HL-60 (cell line): ENCODE data around the gene QSOX2.

Experiments used
- DNase-seq, 2 experiments: peaks; one replicate each; pipeline ENCODE4 v3.0.0-alpha.2; 2010 to 2020; ENCODE audit warnings: low read depth in 1 of 2, low spot score in 1 of 2
- H3K27ac ChIP-seq: fragments of 250-450 bp; sonication (Bioruptor Pico); replicated peaks from 2 replicates; pipeline ENCODE4 v1.5.1; 2020; ENCODE audit warnings: mild to moderate bottlenecking, moderate library complexity
- H3K27me3 ChIP-seq: fragments of 250-450 bp; sonication (Bioruptor Pico); 2 replicates; pipeline ENCODE4 v1.5.1; 2021; ENCODE audit warnings: mild to moderate bottlenecking, moderate library complexity; ENCODE audit not compliant: insufficient read depth, poor library complexity, severe bottlenecking
- H3K4me3 ChIP-seq: replicated peaks from 2 replicates; pipeline ENCODE4 v1.5.1; 2011; ENCODE audit warnings: mild to moderate bottlenecking, control low read depth, low read length; ENCODE audit not compliant: insufficient read depth
- CTCF ChIP-seq: IDR thresholded peaks from one replicate; pipeline ENCODE4 v1.5.1; 2011; ENCODE audit warnings: low read length, control low read depth, inconsistent platforms; ENCODE audit not compliant: insufficient read depth
- GABPA ChIP-seq: IDR thresholded peaks from 2 replicates; pipeline ENCODE4 v1.6.1; 2012; ENCODE audit warnings: low read depth
- POLR2AphosphoS5 ChIP-seq: IDR thresholded peaks from 2 replicates; pipeline ENCODE4 v1.6.1; 2012; ENCODE audit warnings: low read depth
- SPI1 ChIP-seq: IDR thresholded peaks from 2 replicates; pipeline ENCODE4 v1.6.1; 2012; ENCODE audit warnings: low read depth, mild to moderate bottlenecking, borderline replicate concordance
- TF ChIP-seq, protein P1 (sequence below): IDR thresholded peaks from 2 replicates; pipeline ENCODE4 v1.6.1; 2012; ENCODE audit warnings: low read depth; ENCODE audit not compliant: insufficient replicate concordance

Gene QSOX2

GRCh38 chr9:136201609-136202453 is 43.8 kb downstream of the QSOX2 start:
- peaks cover 68% of the 10 kb centered on the region for H3K27me3 ChIP-seq
- H3K4me3 ChIP-seq, result no peak overlapping the region
- TF ChIP-seq CTCF, result no peak
- TF ChIP-seq, protein P1, sequence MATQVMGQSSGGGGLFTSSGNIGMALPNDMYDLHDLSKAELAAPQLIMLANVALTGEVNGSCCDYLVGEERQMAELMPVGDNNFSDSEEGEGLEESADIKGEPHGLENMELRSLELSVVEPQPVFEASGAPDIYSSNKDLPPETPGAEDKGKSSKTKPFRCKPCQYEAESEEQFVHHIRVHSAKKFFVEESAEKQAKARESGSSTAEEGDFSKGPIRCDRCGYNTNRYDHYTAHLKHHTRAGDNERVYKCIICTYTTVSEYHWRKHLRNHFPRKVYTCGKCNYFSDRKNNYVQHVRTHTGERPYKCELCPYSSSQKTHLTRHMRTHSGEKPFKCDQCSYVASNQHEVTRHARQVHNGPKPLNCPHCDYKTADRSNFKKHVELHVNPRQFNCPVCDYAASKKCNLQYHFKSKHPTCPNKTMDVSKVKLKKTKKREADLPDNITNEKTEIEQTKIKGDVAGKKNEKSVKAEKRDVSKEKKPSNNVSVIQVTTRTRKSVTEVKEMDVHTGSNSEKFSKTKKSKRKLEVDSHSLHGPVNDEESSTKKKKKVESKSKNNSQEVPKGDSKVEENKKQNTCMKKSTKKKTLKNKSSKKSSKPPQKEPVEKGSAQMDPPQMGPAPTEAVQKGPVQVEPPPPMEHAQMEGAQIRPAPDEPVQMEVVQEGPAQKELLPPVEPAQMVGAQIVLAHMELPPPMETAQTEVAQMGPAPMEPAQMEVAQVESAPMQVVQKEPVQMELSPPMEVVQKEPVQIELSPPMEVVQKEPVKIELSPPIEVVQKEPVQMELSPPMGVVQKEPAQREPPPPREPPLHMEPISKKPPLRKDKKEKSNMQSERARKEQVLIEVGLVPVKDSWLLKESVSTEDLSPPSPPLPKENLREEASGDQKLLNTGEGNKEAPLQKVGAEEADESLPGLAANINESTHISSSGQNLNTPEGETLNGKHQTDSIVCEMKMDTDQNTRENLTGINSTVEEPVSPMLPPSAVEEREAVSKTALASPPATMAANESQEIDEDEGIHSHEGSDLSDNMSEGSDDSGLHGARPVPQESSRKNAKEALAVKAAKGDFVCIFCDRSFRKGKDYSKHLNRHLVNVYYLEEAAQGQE, result peak; percentile 93
- no peak for TF ChIP-seq POLR2AphosphoS5
- no peak for TF ChIP-seq SPI1
- no peak overlapping the region for H3K27ac ChIP-seq
- DNase-seq, result no peak

DNA sequence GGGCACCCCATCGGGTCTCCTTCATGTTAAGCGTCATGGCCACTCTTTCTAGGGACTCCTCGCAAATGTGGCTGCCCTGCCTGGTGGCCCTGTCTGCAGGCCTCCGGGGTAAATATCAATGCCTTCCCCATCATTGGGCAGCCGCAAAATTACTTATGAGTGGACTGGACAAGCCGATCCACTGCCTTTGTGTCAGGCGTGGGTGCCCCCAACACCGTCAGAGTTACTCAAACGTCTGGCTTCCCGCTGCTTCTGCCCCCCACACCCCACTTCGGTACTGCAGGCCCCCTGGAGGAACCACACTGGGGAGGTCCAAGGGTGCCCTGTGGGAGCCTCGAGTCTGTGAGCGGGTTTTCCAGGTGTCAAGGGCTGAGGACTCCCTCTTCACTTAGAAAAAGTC is 44.4 kb downstream of the QSOX2 start:
- no peak for DNase-seq
- TF ChIP-seq POLR2AphosphoS5 (no peak), GABPA (no peak), CTCF (no peak), SPI1 (no peak)
- Histone ChIP-seq H3K4me3 (no peak overlapping the region), H3K27me3 (peaks cover 75% of the 10 kb centered on the region), H3K27ac (no peak overlapping the region)

DNA sequence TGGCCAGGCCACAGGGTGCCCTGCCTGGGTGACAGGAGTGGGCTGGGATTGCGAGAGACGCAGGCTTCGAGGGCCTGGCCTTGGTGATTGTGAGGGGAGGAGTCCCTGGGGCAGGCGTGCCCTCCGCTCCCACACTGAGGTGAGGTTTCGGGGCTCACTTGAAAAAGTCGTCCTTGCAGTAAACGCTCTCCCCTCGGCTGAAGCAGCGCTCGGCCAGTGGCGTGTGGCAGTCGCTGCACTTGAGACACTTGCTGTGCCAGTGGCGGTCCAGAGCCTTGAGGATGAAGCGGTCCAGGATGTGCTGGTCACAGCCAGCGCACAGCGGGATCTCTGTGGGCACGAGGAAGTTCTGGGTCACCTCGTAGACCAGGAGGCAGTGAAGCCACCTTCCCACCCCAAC is 45.2 kb downstream of the QSOX2 start:
- Histone ChIP-seq H3K27me3 (peaks cover 78% of the 10 kb centered on the region), H3K4me3 (no peak overlapping the region), H3K27ac (no peak overlapping the region)
- DNase-seq, result no peak
- TF ChIP-seq CTCF (no peak), GABPA (no peak), SPI1 (no peak), POLR2AphosphoS5 (no peak)
- TF ChIP-seq, protein P1, result peak; percentile 44
